UCSD-AML1 (cell line): ENCODE data around the gene KRTDAP.

Experiments
- DNase-seq: peaks from one replicate; lab custom pipeline; 2025; ENCODE audit not compliant: unreplicated experiment; lab: John Stamatoyannopoulos, UW

KRTDAP gene

DNA sequence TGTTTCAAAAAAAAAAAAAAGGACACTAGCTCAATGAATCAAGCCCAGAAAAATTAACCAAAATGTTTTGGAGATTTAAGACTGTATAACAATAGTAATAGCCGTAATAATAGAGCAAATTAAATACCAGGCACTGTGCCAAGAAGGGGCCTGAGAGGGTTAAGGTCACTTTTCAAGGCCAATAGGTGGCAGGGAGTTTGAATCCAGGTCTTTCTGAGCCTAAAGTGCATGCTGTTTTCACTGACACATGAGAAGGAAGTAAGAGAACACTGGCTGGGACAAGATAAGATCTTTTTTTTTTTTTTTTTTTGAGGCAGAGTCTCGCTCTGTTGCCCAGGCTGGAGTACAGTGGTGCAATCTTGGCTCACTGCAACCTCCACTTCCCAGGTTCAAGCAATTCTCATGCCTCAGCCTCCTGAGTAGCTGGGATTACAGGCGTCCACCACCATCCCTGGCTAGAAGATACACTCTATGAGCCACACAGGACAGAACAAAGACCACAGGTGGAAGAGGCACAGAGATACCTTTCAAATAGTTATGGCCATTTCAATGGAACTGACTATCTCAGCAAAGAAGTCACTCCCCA is 34.6 kb downstream of the KRTDAP start:
- DNase-seq: no peak

DNA sequence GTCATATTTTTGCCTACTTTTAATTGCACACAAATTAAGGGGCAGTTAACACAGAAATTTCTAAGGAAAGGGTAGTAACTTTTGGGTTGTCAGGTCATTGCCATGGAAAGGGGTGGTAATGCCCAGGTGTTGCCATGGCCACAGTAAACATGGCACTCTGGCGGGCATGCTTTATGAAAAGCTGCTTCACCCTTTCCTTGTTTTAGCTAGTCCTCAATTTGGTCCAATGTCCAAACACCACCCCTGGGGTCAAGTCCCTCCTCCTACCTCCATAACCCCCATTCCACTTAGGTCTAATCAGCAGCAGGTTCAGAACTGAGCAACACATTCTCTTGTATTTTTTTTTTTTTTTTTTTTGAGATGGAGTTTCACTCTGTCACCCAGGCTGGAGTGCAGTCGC is 35.6 kb downstream of the KRTDAP start:
- no peak for DNase-seq

DNA sequence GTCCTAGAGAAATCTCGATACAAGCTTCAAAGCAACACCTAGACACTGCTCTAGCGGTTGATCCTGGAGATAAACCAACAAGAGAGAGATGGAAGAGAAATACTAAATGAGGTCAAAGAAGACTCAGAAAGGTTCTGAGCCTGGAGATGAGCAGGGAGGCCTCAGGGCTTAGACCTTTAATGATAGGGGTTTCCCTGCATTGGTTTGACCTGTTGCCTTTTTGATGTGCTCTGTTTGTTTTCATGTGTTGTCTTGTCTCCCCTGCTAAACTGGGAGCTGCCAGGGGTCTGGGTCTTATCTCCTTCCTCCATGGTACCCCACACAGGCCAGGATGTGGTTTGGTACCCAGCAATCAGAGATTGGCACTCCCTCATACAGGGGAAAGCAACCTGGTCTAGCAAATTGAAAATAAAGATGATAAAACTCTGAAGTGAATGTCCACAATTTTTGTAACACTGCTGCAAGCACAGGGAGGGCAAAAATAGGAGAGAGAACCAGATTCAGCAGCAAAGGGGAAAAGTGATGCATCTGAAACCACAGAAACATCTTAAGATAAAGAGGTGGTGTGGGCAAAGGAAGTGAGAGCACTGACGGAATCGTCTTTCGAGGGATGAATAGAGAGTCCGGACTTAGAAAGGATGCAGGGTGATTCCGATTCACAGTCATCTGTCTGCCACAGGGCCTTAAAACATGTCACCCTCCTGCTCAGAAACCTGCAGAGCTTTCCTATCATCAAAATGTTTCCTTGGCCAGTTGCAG is 38.7 kb downstream of the KRTDAP start:
- DNase-seq: no peak

DNA sequence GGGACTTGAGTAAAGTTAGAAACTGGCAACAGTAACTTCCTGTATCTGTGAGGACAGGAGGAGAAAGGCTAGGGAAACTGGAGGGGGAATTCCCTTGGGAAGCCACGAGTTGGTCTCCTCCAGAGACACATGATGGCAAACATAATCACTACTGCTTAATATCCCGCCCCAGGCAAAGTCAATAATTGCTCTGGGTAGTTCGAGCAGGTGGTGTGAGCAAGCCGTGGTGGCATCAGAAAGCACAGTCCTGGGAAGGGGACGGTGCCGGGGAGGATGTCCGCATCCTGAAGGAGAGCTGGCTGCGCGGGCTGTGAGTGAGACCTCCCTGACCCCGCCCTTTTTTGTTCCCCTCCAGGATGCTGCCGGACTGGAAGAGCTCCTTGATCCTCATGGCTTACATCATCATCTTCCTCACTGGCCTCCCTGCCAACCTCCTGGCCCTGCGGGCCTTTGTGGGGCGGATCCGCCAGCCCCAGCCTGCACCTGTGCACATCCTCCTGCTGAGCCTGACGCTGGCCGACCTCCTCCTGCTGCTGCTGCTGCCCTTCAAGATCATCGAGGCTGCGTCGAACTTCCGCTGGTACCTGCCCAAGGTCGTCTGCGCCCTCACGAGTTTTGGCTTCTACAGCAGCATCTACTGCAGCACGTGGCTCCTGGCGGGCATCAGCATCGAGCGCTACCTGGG is 40.8 kb downstream of the KRTDAP start:
- DNase-seq: no peak

DNA sequence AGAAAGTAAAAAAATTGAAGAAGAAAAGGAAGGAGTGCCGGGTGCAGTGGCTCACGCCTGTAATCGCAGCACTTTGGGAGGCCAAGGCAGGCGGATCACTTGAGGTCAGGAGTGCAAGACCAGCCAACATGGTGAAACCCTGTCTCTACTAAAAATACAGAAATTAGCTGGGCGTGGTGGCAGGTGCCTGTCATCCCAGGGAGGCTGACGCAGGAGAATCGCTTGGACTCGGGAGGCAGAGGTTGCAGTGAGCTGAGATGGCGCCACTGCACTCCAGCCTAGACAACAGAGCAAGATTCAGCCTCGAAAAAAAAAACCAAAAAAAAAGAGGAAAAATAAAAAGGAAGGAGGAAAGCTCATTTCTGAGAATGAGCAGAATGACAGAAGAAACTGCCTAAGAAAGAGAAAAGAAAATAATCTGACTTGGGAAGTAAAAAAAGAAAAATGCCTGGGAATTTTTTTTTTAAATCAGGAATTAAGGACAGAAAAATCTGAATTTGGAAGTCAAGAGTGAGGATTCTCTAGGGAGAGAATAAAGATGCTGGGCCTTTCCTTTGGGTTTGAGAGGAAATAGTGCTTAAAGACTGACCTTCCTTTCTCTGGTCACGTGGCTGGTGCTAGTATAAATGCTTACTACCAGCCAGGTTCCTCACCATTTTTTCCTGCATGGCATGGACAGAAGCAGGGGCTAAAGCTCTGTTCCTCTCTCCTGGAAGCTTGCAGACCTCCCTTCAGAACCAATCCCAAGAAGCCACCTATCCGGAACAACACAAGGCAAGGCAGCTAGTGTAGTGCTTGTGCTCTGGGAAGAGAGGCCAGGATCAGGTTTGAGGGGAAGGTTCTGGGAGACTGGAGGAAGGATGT is 42.4 kb downstream of the KRTDAP start, which contains the start of gene FFAR2:
Gene FFAR2, plus strand, starts transcription at position 652 of the 864 bp plus-strand sequence. CDS start 1,458 bp downstream, outside the sequence.
- DNase-seq: no peak

DNA sequence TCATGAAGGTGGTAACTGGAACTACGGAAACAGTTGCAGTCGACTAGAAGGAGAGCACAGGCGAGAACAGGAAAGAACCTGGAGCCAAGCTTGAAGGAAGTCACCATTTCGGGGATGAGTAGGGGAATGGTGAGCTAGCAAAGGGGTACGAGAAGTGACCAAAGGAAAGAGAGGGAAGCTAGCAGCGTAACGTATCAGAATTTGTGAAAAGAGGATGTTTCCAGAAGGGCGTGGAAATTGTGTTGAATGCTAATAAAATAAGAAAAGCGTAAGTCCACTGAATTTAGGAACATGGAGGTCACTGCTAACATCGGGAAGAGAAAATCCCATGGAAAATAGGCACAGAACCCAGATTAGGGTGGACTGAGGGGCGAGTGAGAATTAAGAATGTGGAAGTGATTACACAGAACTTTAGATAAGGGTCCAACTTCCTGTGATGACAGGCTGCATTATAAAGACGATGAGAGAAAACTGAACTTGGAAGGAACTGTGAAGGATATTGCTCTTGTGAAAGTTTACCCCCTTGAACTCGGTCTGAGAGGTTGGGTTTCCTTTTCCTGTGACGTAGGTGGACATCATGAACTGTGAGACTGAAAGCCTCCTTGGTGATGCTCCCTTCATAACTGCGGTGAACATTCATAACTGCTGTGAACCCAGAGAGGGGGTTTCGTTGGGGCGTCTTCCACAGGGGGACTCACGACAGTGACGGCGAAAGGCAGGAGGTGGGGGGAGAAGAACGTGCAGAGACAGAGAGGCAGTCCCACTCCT is 44.3 kb downstream of the KRTDAP start:
- no peak for DNase-seq

DNA sequence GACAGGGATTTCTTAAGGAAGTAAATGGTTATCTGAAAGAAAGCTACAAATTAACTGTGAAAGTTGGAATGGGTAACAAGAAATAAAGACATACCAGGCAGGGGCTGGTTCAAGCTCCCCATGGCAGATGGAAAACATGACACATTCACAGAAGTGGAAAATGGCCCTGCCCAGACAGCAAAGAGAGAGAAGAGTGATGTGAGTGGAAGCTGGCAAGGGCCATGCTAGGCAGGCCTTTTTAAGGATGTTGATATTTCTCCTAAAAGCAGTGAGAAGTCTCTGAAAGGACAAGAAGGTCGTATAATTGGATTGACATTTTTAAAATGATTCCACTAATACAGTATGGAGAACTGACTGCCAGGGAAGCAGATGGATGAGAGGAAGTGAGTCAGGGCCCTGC is 45.5 kb downstream of the KRTDAP start:
- DNase-seq: no peak

DNA sequence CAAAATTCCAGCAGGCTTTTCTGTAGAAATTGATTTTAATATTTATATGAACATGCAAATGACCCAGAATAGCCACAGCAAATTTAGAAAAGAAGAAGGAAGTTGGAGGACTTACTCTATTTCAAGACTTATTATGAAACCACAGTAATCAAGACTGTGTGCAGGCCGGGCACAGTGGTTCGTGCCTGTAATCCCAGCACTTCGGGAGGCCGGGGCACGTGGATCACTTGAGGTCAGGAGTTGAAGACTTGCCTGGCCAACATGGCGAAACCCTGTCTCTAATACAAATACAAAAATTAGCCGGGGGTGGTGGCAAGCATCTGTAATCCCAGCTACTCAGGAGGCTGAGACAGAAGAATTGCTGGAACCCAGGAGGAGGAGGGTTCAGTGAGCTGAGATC is 48.2 kb downstream of the KRTDAP start:
- peak; percentile 42 for DNase-seq

DNA sequence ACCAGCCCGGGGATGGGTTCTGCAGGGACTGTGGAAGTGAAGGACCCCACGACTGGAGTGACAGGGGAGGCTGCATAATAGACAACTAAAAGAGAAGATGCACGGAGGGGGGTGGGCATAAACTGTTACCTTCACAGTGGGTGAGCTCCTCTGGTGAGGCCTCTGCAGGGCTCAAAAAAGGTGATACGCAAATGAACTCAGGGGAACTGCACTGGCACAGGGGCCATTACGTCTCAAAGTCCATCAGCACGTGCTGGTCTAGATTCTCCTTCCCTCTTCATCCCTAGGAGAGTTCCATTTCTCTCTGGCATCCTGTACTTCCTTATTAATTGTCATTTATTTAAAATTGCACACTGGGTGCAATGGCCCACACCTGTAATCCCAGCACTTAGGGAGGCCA is 50.3 kb downstream of the KRTDAP start:
- DNase-seq: no peak

DNA sequence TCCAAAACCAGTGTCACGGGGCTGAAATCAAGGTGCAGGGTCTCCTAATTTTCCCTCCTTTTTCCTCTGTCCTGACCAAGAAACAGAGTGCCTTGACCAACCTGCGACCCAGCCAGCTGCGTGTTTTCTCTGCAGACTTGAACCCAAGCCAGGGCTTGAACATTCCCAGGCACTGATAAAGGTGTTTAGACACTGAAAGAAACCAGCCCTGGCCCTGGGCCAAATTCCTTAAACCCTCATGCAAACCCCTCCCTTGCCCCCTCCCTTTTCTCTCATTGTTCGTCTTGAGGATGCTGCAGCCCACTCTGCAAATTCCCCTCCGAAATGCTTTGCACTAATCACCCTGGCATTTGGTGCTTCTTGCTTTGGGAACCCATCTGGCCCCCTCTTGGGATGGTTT is 51.7 kb downstream of the KRTDAP start:
- no peak for DNase-seq

DNA sequence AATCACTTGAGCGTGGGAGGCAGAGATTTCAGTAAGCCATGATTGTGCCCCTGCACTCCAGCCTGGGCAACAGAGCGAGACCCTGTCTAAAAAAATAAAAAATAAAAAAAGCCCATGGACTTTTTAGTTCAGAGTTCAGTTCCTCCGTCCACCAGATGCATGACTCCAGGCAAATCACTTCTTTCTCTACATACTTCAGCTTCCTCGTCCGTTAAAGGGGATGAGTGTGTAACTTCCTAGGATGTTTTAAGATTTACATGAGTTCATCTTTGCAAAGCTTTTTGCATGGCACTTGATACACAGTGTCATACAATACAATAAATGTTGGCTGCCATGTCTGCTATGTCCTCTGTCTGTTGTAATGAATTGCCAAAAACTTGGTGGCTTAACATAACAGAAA is 52.2 kb downstream of the KRTDAP start:
- no peak for DNase-seq

DNA sequence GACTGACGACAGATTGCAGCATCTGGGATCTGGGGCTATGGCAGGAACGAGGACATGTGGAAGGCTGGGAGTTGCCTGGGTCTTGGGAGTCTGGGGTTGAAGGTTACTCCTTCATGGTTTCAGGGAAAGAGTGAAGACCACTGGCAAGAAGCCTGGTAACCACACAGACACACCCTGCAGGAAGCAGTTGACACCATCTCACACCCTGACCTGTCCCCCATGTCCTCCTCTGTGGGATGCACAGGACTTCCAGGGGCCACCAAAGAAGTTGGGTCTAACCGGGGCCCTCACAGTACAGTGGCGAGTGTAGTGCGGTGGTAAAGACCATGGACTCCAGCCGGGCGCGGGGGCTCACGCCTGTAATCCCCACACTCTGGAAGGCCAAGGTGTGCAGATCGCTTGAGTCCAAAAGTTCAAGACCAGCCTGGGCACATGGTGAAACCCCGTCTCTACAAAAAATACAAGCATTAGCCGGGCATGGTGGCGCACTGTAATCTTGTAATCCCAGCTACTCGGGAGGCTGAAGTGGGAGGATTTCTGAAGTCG is 52.8 kb downstream of the KRTDAP start:
- DNase-seq: no peak
